Measurements from ENCODE around the gene DBR1.
"Not testable (repeated sequence)": the region's sequence is repeated elsewhere in the genome, so short reads cannot be mapped to it uniquely, and the experiment has no call there.

Gene DBR1

GRCh38 chr3:138184994-138185393 lies 10.3 kb upstream of the DBR1 start:
- no peak for DNase-seq

GRCh38 chr3:138180375-138181029 lies 5.8 kb upstream of the DBR1 start:
- no peak for DNase-seq

GRCh38 chr3:138173769-138174420 lies 826 bp downstream of the DBR1 start:
- no peak for DNase-seq

- DNase-seq, result no peak
Measured at GRCh38 chr3:138172625-138173024, 2.1 kb downstream of the DBR1 start.

GRCh38 chr3:138165061-138165460 lies 9.7 kb downstream of the DBR1 start:
- no peak for DNase-seq

GRCh38 chr3:138157743-138158142 lies 17.0 kb downstream of the DBR1 start:
- DNase-seq, result no peak

- no peak for DNase-seq
Measured at GRCh38 chr3:138154534-138154933, 20.2 kb downstream of the DBR1 start.

- DNase-seq, result no peak
Measured at GRCh38 chr3:138148503-138148902, 26.2 kb downstream of the DBR1 start.

GRCh38 chr3:138142181-138142580 lies 32.5 kb downstream of the DBR1 start:
- not testable (repeated sequence) for DNase-seq

- DNase-seq, result no peak
Measured at GRCh38 chr3:138140940-138141339, 33.8 kb downstream of the DBR1 start.

- DNase-seq, result no peak
Measured at GRCh38 chr3:138139691-138140090, 35.0 kb downstream of the DBR1 start.

GRCh38 chr3:138137861-138138260 lies 36.9 kb downstream of the DBR1 start:
- no peak for DNase-seq

GRCh38 chr3:138136201-138136600 lies 38.5 kb downstream of the DBR1 start:
- no peak for DNase-seq

- no peak for DNase-seq
Measured at GRCh38 chr3:138135833-138136194, 38.9 kb downstream of the DBR1 start.

GRCh38 chr3:138135146-138135832 lies 39.4 kb downstream of the DBR1 start:
- DNase-seq, result no peak

- no peak for DNase-seq
Measured at GRCh38 chr3:138132239-138132638, 42.5 kb downstream of the DBR1 start, which contains the start of gene A4GNT. Gene A4GNT (minus strand): TSS chr3:138132390. CDS start chr3:138131256, 1,134 bp downstream.

GRCh38 chr3:138127636-138128365 lies 46.9 kb downstream of the DBR1 start:
- DNase-seq, result no peak

GRCh38 chr3:138125548-138126221 lies 49.0 kb downstream of the DBR1 start:
- no peak for DNase-seq

GRCh38 chr3:138124706-138125355 lies 49.9 kb downstream of the DBR1 start:
- no peak for DNase-seq

- DNase-seq, result no peak
Measured at GRCh38 chr3:138124188-138124587, 50.5 kb downstream of the DBR1 start.

GRCh38 chr3:138119423-138119766 lies 55.3 kb downstream of the DBR1 start:
- DNase-seq, result no peak
